GM12891 (cell line): ENCODE measurements around the gene ANO2.

Experiments
- PAX5 ChIP-seq: IDR thresholded peaks from 2 replicates; pipeline ENCODE4 v1.6.1; 2011; ENCODE audit warnings: low read length, moderate library complexity, mild to moderate bottlenecking; ENCODE audit not compliant: insufficient read depth, severe bottlenecking
- POLR2A ChIP-seq: IDR thresholded peaks from 2 replicates; pipeline ENCODE4 v1.6.1; 2011; ENCODE audit warnings: low read depth, low read length, control low read depth
- POLR2AphosphoS5 ChIP-seq: IDR thresholded peaks from 2 replicates; pipeline ENCODE4 v1.6.1; 2011; ENCODE audit warnings: low read depth, low read length, control low read depth
- POU2F2 ChIP-seq: IDR thresholded peaks from 2 replicates; pipeline ENCODE4 v1.6.1; 2011; ENCODE audit warnings: low read depth, mild to moderate bottlenecking, control low read depth, low read length, moderate library complexity
- TAF1 ChIP-seq: IDR thresholded peaks from 2 replicates; pipeline ENCODE4 v1.6.1; 2011; ENCODE audit warnings: low read depth, low read length, control low read depth

- no peak for TF ChIP-seq POLR2AphosphoS5
- TF ChIP-seq POLR2A, result no peak
- TF ChIP-seq TAF1, result no peak
- no peak for TF ChIP-seq PAX5
- no peak for TF ChIP-seq POU2F2
Observed at GRCh38 chr12:5889381-5890047, 55.5 kb downstream of the ANO2 start.
